Measurements from ENCODE around the gene SLC24A5.

DNA sequence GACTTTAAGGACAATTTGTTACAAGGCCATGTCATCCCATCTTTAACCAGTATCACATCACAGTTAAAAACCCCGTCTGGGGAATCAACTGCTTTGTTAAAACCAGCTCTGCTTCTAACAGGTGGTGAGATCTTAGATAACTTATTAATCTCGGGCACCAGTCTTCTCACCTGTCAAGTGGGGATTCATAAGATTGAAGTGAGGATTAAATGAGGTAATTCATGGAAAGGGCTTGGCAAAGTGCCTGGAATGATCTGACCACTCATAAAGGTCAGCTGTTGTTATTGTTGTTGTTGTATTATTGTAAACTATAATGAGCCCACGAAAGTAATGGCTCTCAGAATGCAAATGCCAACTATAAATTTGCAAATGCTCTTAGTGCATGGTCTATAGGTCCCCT is 30.1 kb upstream of the SLC24A5 start:
- TF ChIP-seq FOXM1 (IDR thresholded peaks at IDR 0.05; ENCODE audit: borderline replicate concordance) (no peak), SP1 (IDR thresholded peaks at IDR 0.05) (no peak), BHLHE40 (IDR thresholded peaks at IDR 0.05; ENCODE audit: borderline replicate concordance) (no peak)

Data from HEK293T (cell line).